Gastroesophageal sphincter (tissue), 3 donors: Measurements from ENCODE around the gene PRKG1.

Source experiments
- EP300 ChIP-seq: sonication (generic); formaldehyde crosslinking; IDR thresholded peaks from one replicate; pipeline ENCODE4 v1.6.1; 2017; ENCODE audit warnings: antibody characterized with exemption, mild to moderate bottlenecking
- POLR2A ChIP-seq, 2 donors: fragments of 450-650 bp; IDR thresholded peaks; one replicate each; pipeline ENCODE4 v1.6.1; 2017; ENCODE audit warnings: antibody characterized with exemption in 2 of 2, mild to moderate bottlenecking in 2 of 2, moderate library complexity in 1 of 2
- POLR2AphosphoS5 ChIP-seq: sonication (generic); formaldehyde crosslinking; IDR thresholded peaks from one replicate; pipeline ENCODE4 v1.6.1; 2017; ENCODE audit warnings: antibody characterized with exemption
- TF ChIP-seq, protein P1 (sequence below), 4 experiments: fragments of 200-600 bp in 2 of 4; fragments of 450-650 bp in 2 of 4; sonication (generic) in 1 of 4; IDR thresholded peaks; one replicate each; pipeline ENCODE4 v1.5.1; 2017 to 2019; ENCODE audit warnings: antibody characterized with exemption in 4 of 4, mild to moderate bottlenecking in 2 of 4, moderate library complexity in 2 of 4

GRCh38 chr10:51843966-51844365, 769.7 kb downstream of the PRKG1 start:
- TF ChIP-seq, protein P1, sequence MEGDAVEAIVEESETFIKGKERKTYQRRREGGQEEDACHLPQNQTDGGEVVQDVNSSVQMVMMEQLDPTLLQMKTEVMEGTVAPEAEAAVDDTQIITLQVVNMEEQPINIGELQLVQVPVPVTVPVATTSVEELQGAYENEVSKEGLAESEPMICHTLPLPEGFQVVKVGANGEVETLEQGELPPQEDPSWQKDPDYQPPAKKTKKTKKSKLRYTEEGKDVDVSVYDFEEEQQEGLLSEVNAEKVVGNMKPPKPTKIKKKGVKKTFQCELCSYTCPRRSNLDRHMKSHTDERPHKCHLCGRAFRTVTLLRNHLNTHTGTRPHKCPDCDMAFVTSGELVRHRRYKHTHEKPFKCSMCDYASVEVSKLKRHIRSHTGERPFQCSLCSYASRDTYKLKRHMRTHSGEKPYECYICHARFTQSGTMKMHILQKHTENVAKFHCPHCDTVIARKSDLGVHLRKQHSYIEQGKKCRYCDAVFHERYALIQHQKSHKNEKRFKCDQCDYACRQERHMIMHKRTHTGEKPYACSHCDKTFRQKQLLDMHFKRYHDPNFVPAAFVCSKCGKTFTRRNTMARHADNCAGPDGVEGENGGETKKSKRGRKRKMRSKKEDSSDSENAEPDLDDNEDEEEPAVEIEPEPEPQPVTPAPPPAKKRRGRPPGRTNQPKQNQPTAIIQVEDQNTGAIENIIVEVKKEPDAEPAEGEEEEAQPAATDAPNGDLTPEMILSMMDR (IDR thresholded peaks at IDR 0.05), result no peak
- TF ChIP-seq POLR2AphosphoS5 (no peak), POLR2A (IDR thresholded peaks at IDR 0.05) (no peak), EP300 (no peak)
